GM12873 (cell line): Measurements from ENCODE around the gene CCDC85C.

Experiments used
- CTCF ChIP-seq: IDR thresholded peaks from 2 replicates; pipeline ENCODE4 v1.5.1; 2012; ENCODE audit warnings: low read depth, mild to moderate bottlenecking, moderate library complexity, low read length, control low read depth; ENCODE audit not compliant: insufficient read depth; ENCODE audit errors: missing control alignments

The CCDC85C gene

GRCh38 chr14:99589651-99590530 lies 14.1 kb downstream of the CCDC85C start:
- TF ChIP-seq CTCF, result no peak

- no peak for TF ChIP-seq CTCF
These were observed 15.0 kb downstream of the CCDC85C start for GRCh38 chr14:99589031-99589441.

- TF ChIP-seq CTCF, result no peak
These were observed 16.3 kb downstream of the CCDC85C start for GRCh38 chr14:99587460-99588278.

GRCh38 chr14:99586761-99587459 lies 17.1 kb downstream of the CCDC85C start:
- TF ChIP-seq CTCF, result no peak

- TF ChIP-seq CTCF, result no peak
These were observed 17.8 kb downstream of the CCDC85C start for GRCh38 chr14:99586054-99586760.

- no peak for TF ChIP-seq CTCF
These were observed 19.2 kb downstream of the CCDC85C start for GRCh38 chr14:99584823-99585222.
